ENCODE results near the gene STX1B.

The STX1B gene

DNA sequence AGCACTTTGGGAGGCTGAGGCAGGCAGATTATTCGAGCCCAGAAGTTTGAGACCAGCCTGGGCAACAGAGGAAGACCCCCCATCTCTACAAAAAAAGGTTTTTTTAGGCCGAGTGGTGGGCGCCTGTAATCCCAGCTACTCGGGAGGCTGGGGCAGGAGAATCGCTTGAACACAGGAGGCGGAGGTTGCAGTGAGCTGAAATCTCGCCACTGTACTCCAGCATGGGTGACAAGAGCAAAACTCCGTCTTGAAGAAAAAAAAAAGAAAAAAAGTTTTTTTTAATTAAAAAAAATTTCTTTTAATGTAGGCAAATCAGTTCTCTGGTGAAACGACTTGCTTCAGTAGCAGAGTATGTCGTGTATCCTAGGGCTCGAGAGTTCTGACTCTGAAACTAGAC, 14.5 kb downstream of the STX1B start:
- no peak for DNase-seq

DNA sequence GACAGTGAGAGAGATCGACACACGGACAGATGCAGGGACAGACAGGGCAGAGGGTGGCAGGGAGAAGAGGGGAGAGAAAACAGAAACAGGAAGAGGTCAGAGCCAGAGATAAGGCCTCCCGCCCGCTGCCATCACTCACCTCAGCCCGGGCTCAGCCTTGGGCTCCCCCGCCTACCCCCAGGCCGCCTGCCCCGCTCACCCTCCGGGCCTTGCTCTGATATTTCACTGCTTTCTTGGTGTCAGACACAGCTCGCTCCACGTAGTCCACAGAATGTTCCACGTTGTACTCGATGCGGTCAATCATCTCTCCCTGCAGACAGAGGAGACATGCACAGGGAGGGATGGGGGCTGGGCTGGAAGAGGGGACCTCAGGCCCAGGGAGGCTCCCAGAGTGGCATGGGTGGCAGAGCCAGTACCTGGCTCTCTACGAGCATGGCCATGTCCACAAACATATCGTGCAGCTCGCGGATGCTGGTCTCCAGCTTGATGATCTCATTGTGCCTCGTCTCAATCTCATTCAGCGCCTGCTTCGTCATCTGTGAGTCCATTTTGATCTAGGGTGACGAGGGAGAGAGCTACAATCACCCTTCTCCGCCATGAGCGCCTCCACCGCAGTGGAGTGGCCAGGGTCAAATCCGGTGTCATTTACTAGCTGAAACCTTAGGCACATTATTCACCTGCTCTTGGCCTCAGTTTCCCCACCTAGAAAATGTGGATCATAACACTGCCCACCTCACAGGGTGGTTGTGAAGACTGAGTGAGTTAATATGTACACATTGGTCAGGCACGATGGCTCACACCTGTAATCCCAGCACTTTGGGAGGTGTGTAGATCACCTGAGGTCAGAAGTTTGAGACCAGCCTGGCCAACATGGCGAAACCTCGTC, 17.3 kb downstream of the STX1B start:
- no peak for DNase-seq

DNA sequence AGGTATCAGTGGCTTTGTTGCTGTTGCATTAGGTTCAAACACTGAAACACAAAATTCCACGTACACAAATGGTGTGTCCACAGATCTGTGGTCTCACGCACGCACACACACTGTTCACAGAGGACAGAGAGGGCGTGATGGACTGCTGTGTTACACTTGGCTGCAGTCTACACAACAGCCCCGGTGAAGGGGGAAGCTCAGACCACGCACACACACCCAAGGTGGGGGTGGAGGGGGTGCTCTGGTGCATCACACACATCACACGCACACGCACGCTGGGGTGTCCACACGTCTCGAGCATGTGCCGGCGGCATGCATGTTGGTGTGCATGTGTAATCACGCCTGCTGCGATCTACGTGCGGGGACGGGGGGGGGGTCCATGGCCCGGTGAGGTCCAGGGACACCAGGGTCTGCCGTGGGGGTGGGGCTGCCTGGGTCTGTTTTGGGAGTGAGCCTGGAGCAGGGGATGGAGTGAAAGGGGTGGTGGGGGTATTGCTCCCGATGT, 18.1 kb downstream of the STX1B start:
- no peak for DNase-seq

DNA sequence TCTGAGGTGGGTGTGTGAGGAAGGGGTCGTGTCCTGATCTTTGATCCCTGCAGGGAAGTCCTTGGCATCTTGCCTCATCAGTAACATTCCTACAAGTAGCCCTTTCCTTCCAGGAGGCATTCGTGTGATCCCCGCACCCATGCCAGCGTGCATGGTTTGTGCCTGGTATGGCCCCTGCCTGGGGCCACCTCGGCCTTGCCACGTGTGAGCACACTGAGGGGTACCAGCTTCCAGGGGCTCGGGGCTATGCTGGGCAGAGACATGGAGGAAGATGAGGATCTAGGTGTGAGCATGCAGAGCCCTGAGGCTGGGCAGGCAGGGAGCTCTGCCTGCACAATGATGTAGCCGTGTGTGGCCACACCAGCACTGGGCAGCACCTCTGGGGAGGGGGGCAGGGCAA, 19.4 kb downstream of the STX1B start:
- no peak for DNase-seq

DNA sequence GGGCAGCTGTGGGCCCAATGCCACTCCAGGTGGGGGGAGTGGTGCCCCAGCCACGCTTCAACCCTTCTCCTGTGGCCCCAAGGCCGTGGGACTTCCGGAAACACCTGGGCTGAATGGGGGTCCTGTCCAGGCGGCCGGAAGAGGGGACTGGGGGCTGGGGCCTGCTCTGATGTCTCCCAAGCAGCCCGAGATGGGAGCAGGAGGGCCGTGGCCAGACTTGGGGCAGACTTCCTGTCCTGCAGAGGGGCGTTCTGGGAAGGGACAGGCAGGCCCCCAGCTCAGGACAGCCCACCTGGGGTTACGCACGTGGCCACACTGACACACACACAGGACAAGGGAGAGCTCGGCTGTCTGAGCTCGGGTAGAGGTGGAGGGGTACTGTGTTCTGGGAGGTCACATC, 20.3 kb downstream of the STX1B start:
- no peak for DNase-seq

DNA sequence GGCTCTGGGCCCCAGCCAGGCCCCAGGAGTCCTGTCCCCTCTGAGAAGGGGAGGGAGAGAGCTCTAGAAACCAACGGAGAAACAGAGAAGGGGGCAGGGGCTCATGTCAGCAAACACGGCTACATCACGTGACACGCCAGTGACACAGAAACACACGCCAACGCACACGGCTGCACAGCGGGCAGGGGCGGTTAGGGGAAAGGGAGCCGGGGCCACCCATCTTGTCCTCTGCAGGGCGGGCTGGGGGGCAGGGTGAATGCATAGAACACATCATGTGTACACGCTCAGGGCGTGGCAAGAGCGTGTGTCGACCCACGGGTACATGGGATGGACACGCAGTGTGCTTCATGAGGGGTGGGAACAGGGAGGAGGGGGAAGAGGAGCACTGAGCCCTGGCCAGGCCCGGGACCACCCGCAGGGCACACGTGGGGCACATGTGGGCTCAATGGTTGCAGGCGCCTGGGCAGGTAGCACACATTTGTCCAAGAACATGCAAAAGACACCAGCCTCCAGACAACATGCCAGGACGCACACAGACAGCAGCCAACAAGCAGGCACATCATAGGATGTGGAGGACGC, 20.9 kb downstream of the STX1B start:
- DNase-seq = no peak

DNA sequence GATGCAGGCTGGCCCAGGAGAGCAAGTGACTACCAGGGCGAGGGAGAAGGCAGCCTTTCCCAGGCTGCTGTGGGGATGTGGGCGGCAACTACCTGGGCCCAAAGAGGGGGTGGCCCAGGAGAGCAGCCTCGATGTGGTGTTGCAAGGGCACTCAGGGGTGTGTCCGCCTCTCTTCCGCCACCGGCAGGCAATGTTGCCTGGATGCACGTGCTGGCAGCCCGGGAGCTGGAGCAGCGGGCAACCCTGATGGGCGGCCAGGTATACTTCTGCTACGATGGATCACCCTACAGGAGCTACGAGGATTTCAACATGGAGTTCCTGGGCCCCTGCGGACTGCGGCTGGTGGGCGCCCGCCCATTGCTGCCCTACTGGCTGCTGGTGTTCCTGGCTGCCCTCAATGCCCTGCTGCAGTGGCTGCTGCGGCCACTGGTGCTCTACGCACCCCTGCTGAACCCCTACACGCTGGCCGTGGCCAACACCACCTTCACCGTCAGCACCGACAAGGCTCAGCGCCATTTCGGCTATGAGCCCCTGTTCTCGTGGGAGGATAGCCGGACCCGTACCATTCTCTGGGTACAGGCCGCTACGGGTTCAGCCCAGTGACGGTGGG, 22.8 kb downstream of the STX1B start:
- no peak for DNase-seq

DNA sequence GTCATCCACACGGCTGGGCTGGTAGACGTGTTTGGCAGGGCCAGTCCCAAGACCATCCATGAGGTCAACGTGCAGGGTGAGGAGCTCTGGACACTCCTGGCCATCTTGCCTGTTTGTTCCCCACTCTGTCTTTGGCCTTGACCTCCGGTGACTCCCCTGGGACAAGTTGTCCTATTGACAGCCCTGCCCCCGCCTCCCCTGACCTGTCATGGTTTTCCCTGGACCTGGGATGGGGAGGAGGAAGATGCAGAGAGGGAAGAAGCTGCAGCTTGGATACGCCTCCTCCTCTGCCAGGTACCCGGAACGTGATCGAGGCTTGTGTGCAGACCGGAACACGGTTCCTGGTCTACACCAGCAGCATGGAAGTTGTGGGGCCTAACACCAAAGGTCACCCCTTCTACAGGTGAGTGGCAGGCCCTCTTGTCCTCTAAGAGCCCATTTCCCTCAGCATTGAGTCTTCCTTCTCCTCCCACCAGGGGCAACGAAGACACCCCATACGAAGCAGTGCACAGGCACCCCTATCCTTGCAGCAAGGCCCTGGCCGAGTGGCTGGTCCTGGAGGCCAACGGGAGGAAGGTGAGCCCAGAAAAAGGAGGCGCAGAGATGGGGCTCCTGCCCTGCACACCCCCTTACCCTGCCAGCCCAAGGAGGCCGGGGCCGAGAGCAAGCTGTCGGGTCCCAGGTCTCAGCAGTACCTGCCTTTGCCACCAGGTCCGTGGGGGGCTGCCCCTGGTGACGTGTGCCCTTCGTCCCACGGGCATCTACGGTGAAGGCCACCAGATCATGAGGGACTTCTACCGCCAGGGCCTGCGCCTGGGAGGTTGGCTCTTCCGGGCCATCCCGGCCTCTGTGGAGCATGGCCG, 24.1 kb downstream of the STX1B start:
- no peak for DNase-seq

DNA sequence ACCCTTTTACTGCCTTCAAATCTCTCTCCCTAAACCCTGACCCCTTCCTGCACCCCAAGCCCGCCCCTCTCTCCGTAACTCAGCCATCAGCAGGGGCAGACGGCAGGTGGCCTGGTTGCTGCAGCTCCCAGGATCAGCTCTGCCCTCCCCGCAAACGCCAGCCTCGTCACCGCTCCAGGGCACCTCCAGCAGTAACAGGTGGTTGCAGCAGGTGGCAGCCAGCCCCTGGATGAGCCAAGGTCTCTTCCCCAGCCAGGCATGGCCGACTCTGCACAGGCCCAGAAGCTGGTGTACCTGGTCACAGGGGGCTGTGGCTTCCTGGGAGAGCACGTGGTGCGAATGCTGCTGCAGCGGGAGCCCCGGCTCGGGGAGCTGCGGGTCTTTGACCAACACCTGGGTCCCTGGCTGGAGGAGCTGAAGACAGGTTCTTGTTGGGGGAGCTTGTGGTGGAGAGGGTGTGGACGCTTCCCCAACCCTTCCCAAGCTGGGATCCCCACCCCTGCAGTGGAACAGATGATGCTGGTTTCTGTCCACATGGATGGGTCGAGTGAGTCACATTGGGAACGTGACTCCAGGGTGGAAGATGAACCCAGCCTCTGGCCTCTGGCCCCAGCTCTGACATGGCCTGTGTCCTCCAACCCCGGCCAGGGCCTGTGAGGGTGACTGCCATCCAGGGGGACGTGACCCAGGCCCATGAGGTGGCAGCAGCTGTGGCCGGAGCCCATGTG, 24.9 kb downstream of the STX1B start:
- DNase-seq = no peak

DNA sequence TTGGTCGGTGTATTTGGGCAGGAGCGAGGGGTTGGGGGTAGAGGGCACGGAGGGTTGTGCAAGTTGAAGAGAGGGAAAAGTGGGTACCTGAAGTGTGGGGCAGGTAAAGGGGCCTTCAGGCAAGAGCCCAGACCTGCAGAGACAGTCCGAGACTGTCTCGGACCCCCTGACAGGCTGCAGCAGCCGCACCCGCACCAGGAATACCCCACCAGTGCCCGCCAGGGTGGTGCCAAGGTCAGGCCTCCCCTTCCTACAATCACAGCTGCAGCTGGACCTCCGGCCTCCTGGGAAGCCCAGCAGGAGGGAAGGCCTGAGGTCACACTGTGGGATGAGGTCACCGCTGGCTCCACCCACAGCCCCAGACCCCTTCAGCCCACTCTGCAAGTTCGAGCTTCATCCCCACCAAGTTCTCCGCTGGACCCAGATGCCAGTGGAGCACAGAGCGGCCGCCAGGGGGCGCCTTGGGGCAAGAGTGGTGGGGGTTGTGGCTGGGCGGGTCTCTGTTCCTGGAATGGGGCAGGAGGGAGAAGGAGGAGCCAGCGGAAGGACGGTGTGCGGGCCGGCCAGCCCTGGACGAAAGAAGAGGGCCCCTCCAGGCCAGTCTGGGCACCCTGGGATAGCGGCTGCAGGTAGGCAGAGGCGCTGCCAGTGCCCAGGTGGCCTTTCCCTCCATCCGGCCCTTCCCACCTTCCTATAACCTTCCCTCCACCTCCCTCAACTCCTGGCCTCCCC, 25.6 kb downstream of the STX1B start, which contains the start of gene HSD3B7:
Gene HSD3B7 (plus strand): TSS at position 539 of the 732 bp plus-strand sequence. CDS start 452 bp downstream, outside the sequence.
- DNase-seq = peak; percentile 88

DNA sequence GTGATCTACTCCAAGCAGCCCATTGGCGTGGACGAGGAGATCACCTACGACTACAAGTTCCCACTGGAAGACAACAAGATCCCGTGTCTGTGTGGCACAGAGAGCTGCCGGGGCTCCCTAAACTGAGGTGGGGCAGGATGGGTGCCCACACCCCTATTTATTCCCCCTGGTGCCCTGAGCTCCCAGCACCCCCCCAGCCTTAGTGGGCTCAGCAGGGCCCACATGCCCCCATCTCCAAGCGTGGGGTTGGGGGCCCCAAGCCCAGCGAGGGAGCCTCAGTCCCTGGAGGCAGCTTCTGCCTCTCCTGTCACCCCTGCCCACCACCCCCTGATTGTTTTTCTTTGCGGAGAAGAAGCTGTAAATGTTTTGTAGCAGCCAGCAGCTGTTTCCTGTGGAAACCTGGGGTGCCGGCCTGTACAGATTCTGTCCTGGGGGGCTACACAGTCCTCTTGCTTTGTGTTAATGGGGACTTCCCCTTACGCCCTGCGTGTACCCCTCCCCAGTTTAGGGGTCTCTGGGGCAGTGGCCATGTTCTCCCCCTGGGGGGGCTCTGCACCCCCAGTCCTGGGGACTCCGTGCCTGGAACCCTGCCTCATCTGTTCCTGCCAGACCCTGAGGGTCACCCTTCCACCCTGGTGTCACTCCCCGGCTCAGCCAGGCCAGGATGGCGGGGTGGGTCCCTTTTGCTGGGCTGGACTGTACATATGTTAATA, 26.4 kb downstream of the STX1B start:
- DNase-seq = no peak

DNA sequence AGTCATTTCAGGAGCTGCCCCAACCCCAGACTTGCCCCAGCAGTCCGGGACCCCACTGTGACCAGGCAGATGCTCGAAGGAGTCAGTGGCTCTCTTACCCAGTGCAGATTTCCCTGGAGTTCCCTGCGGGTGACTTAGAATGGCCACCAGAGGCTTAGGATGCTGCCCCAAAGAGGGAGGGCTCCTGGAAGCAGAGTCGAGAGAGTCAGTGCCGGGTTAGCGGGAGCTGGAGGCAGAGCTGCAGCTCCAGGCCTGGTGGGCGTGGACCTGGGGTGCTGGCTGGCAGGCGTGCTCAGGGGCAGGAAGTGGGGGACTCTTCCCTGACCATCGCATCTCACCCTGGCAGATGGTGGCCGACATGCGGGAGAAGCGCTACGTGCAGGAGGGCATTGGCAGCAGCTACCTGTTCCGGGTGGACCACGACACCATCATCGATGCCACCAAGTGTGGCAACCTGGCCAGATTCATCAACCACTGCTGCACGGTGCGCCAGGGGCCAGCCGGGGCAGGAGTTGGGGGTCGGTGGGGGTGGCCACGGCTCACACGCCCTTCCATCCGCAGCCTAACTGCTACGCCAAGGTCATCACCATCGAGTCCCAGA, 27.0 kb downstream of the STX1B start:
- DNase-seq = no peak

DNA sequence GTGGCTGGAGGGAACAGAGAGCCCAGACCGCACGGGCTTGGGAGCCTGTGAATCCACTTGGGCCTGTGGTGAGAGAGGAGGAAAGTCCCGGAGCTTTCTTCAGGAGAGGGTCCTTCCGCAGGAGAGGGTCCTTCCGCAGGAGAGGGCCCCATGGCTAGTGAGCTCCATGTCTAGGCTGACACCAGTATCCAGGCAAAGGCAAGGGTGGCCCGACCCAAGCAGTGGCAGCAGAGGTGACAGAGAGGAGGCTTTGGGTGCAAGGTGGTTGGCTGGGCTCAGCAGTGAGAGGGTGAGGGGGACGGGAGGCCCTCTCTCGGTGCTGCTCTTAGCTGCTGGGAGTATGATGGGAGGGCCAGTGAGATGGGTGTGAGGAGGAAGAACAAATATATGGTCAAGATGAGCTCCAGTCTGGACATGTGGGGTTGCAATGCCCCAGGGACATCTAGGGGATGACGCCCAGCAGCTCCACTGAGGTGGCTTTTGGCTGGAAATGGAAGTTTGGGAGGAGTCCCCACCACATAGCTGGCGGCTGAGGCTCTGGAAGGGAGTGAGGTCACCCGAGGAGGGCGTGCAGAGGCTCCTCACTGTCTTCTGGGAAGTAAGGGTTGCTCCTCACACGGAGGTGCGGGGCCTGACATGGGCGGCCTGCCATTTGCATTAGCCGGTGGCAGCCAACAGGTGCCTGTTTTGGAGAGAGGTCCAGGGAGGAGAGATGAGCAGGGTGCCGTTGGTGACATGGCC, 27.7 kb downstream of the STX1B start:
- no peak for DNase-seq

DNA sequence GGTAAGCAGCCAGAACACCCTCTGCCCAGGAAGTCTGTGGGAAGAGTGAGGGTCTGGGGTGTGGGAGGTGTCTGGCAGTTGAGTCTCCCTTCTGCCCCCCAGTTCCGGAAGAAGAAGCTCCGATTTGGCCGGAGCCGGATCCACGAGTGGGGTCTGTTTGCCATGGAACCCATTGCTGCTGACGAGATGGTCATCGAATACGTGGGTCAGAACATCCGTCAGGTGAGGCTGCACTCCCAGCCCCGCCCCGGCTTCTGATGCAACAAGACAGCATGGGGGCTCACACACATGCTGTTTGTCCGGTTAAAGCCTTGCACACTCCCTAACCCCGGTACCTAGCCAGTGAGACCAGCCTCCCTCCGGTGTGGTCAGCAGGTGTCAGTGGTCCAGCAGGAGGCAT, 29.5 kb downstream of the STX1B start:
- DNase-seq = no peak

DNA sequence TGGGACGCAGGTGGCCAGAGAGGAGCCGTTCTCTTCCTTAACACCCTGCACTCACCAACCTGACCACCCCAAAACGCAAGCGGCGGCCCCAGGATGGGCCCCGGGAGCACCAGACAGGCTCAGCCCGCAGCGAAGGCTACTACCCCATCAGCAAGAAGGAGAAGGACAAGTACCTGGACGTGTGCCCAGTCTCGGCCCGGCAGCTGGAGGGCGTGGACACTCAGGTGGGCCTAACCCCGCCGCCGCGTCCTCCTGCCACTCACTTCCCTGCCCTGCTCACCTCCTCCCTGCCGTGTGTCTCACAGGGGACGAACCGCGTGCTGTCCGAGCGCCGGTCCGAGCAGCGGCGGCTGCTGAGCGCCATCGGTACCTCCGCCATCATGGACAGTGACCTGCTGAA, 30.0 kb downstream of the STX1B start:
- DNase-seq = no peak

DNA sequence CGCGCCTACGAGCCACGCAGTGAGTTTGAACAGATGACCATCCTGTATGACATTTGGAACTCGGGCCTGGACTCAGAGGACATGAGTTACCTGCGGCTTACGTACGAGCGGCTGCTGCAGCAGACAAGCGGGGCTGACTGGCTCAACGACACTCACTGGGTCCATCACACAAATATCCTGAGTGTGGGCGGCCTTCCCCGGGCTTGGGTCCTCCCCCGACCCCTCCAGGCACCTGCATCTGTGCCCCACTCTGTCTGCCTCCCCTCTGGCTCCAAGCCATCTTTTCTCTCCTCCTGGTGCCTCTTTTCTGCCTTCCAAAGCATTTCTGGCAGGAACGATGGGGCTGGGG, 30.4 kb downstream of the STX1B start:
- no peak for DNase-seq

DNA sequence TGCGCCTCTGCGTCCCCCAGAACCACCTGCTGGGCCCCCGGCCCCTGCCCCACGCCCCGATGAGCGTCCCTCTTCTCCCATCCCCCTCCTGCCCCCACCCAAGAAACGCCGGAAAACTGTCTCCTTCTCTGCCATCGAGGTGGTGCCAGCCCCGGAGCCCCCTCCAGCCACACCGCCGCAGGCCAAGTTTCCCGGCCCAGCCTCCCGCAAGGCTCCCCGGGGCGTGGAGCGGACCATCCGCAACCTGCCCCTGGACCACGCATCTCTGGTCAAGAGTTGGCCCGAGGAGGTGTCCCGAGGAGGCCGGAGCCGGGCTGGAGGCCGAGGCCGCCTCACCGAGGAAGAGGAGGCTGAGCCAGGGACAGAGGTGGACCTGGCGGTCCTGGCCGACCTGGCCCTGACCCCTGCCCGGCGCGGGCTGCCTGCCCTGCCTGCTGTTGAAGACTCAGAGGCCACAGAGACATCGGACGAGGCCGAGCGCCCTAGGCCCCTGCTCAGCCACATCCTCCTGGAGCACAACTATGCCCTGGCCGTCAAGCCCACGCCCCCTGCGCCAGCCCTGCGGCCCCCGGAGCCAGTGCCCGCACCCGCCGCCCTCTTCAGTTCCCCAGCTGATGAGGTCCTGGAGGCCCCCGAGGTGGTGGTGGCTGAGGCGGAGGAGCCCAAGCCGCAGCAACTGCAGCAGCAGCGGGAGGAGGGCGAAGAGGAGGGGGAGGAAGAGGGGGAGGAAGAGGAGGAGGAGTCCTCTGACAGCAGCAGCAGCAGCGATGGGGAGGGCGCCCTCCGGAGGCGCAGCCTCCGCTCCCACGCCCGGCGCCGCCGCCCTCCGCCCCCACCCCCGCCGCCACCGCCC, 31.0 kb downstream of the STX1B start:
- DNase-seq = no peak

DNA sequence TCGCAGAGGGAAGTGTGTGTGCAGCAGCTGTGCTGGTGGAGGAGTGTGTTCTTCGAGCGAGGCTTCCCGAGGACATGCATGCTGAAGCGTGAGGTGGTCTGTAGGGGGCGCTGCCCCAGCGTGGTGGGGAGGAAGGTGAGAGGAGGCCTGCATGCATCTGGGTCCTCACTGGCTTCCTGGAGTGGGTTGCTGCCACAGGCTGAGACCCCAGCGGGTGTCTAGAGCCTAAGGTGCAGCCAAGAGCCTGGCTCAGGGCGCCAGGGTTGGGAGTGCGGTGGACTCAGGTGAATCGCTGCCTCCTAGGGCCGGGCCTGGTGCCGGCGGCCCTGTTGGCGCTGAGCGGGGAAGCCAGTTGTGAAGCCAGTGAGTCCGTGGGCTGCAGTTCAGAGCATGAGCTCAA, 32.9 kb downstream of the STX1B start:
- DNase-seq = peak; percentile 46

DNA sequence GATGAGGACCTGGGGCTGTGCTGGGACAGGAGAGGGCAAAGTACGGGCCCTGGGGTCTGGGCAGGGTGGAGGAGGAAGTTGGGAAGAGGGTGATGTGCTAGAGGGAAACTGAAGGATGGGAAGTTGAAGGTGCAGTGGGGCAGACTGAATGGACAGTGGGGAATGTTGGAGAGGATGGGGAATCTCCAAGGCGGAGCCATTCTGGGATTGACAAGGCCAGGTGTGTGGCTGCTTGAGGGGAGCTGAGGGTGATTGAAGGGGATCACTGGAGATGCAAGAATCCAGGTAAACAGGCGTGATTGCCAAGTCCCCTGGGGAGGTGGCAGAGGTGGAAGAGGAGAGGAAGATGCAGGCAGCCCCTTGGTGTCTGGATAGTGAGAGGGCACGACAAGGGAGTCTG, 34.0 kb downstream of the STX1B start:
- no peak for DNase-seq

Data from stimulated activated CD4-positive, alpha-beta T cell treated with anti-CD3 and anti-CD28 coated beads, Interleukin-15, amount 100 ng/mL, for 24 hours (primary cell).